GM19025 (cell line): ENCODE measurements around the gene DROSHA.

ENCODE experiments used
- ATAC-seq: cut with Tn5 transposase; IDR thresholded peaks from one replicate; pipeline ENCODE4 v1.9.1; 2021; ENCODE audit warnings: mild to moderate bottlenecking, low read depth, moderate library complexity; ENCODE audit not compliant: unreplicated experiment

Gene DROSHA

DNA sequence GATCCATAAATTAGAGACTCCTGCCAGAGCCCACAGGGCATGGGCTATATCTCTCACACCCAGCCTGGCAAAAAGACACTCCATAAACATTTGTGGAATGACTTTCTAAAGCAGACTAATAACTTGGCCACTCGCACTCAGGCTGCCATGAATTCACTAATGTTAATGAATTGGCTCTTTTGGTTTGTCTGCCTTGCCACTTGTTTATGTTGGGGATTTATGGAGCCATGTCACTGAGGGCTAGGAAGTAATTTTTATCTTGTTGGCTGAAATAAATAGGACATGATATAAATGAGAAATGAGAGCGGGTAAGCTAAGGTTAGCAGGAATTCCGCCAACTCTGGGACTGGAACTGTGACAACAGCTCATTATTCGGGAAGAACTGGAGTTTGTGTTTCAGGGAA lies 55.2 kb downstream of the DROSHA start:
- ATAC-seq: no peak

DNA sequence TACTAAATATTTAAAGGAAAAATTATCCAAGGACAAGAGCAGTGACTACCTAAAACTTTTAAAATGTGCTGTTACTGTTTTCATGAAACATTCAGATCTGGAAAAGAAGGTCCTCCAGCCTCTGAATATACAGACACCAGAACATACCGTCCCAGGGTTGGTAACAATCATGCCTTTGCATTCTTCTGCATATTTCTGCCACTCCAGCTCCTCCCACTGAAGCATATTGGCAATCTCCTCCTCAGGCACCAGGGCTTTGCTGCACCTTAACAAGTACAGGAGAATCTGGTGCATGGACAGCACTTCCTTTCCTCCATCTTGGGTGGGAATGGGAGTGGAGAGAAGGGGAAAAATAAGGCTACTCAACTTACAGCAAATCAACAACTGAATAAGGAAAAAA lies 60.0 kb downstream of the DROSHA start:
- no peak for ATAC-seq

DNA sequence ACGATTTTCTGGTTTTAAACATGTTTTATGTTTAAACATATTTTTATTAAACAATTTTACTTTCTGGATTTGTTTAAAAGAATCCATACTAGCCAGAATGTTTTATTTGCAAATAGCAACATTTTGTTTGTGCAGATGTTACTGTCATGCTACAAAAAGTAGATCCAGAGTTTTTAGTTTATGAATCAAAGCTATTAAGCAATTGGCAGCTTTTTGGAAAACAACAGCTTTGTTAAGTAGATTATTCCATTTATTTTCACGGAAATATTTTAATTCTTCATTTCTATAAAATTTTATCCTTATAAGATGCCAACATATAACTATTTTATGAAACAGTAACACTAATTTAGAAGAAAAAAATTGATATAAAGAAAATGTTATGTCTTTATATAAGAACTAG lies 60.9 kb downstream of the DROSHA start:
- ATAC-seq: no peak

DNA sequence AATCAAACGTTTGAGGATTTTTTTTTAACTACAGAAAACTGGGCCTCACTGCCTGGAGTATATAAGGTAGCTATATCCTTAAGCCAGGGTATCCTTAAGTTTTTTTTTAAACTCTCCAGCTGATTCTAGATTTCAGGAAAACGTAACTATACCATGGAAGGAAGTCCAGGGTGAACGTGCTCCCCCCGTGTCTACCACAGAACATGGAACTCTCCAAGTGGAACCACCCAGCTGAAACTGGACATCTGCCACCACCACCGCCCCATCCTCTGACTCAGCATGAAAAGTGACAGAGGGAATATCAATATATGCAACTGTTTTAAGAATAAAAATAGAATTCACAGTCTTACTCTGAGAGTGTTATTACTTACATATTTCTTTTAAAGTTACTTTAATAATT lies 61.3 kb downstream of the DROSHA start:
- ATAC-seq: no peak

DNA sequence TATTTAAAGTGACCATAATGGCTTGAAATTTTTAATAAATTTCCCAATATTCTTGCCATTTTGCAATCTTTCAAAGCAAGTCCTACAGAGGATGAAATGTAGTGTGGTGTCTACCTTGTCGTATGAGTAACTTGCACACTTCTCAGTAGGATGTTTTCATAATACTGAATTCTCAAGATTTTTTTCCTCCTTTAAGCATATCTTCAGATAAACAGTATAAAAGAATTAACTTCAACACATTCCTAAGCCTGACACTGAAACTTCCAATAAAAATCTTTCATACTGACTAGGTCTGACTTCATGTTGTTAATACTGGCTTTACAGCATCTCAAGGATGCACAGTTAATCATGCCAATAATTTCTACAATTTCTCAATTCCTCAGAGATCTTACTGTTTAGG lies 62.0 kb downstream of the DROSHA start:
- no peak for ATAC-seq

DNA sequence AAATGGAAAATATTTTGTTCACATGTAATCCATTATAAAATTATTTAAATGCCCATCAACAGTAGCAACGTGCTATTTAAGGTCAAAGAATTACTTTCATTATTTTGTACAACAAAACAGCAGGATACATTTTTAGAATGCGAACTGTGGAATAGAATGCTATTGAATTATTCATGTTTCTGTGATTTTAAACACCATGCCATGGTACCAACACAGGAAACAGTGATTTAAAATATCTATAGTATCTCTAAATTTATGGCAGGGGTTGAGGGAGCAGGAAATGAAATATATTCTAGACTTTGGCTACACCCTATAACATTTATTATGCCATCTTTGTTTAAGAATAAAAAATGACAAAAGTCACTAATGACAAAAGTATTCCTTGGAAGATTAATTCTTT lies 62.4 kb downstream of the DROSHA start:
- no peak for ATAC-seq

DNA sequence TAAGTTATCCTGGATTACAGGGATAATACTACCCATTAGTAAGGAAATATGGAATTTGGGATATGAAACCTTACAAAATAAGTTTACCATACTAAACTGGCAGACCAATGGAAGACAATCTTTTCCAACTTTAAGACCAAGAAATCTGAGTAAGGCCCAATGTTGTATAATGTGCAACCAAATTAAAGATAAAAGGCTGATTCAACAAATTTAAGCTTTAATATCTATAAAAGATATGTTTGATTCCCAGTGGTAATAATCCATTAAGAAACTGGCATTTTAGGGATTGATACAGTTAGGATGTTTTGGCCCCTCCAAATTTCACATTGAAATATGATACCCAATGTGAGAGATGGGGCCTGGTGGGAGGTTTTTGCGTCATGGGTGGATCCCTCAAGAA lies 66.6 kb downstream of the DROSHA start:
- no peak for ATAC-seq

DNA sequence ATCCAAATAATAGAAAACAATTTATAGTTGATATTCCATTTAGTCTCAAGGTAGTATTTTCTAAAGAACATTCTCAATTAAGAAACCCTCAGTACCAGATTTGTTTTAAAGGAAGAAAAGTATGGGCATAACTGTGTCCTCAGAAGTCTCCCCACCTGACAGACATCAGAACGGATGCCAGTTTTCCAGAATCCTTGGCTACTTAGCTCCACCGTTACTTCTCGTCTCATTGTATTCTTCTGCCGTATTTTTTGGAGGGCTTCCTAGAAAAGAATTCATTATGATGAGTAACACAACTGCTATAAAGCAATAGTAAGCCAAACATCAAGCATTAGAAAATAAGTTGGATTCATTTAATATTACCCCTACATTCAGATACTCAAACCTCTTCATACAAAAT lies 67.8 kb downstream of the DROSHA start:
- ATAC-seq: no peak

DNA sequence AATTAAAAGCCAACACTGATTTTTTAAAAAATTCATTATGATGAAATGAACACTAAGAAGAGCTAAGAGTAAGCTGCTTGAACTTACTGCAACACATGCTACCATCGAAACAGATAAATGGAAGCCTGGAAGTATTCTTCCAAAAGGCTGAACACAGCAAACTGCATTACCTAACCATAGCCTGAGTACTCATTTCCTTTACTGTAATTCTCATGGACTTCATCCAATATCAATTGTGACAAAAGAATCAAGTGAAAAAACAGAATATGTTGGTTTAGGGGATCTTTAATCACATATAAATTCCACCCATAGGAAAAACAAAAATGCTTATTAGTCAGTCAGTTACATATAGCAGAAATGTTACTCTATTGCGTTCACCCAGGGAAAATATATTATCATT lies 68.5 kb downstream of the DROSHA start:
- ATAC-seq: no peak

DNA sequence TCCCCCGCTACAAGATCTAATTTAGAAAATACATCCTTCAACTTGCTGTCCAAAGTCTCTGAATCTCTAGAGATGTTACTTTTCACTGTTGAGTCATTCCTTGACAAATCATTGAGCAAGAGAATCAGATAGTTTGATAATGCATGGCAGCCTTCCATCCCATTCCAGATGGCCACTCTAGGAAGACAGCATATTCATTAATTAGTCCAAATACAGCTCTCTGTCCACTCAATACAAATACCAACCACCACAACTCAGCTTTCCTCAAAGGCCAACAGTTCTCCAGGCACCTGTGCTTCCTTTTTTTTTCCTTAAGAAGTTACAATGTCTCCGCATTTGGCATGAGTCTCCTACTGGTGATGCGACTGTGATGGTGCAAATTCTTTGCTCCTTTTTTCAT lies 72.3 kb downstream of the DROSHA start:
- no peak for ATAC-seq

DNA sequence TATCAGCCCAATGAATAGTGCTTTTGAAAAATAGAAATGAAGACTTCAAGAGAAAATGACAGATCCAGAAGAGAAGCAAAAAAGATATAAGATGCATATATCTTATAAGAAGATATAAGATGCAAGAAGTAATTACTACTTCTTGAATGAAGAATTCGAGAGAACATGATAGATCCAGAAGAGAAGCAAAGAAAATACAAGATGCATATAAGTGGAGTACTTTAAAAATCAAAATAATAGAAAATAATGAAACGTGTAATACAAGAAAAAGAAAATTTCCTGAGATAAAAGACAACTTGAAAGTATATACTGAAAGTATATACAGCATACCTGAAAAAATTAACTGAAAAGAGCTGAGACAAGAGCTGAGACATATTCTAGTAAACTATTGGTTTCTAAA lies 76.7 kb downstream of the DROSHA start:
- ATAC-seq: no peak

DNA sequence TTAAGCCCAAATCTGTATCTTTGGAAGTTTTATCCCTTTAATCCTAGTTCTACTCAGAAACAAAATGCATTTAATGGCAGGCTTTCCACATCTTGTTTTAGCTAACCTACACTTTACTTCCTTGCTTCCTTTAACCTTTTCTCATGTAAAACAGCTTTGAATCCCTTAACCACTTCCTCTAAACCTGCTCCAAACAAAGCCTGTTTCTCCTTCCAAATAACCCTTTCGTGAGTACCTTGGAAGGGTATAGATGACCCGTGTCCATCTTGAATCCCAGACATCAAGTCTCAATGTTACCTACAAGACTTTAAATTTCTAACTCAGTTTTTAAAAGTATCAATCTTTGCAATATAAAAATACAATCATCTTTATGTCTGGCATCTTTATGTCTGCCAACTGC lies 78.4 kb downstream of the DROSHA start:
- ATAC-seq: no peak

DNA sequence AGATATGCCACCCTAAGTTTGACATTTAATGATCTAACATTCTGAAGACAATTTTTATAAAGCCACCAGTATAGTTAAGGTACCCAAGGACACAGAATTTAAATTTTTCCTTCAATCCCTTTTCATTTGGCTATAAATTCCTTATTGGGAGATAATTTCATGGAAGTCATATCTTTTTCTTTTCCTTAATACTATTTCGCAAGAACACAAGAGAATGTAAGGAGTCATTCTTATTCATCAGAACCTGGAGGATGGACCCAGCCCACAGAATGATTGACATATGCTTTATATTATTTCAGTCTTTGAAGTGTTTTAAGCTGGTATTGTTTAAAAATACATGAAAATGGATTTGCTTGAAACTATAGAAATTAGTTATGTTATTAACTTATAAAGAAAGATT lies 79.6 kb downstream of the DROSHA start:
- no peak for ATAC-seq

DNA sequence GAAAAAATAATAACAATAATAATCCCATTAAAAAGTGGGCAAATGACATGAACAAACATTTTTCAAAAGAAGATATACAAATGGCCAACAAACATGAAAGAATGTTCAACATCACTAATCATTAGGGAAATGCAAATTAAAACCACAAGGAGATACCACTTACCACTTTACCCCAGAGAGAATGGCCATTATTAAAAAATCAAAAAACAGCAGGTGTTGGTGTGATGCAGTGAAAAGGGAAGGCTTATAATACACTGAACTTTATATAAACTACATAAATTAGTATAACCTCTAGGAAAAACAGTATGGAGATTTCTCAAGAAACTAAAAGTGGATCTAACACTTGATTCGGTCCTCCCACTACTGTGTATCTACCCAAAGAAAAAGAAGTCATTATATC lies 81.9 kb downstream of the DROSHA start:
- no peak for ATAC-seq

DNA sequence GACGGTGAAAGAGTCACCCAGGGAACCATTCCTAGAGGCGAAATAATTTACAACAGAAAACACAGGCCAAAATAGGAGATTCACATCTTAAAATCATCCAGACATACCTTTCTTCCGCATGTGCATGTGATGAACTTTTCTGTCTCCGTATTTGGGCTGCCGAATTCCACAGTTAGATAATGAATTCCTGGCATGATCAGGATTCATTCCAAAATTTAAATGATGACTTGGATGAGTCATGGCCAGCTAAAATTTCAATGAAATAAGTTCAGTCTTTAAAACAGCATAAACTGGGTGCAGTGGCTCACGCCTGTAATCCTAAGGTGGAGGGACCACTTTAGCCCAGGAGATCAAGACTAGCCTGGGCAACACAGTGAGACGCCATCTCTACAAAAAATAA lies 82.7 kb downstream of the DROSHA start:
- no peak for ATAC-seq

DNA sequence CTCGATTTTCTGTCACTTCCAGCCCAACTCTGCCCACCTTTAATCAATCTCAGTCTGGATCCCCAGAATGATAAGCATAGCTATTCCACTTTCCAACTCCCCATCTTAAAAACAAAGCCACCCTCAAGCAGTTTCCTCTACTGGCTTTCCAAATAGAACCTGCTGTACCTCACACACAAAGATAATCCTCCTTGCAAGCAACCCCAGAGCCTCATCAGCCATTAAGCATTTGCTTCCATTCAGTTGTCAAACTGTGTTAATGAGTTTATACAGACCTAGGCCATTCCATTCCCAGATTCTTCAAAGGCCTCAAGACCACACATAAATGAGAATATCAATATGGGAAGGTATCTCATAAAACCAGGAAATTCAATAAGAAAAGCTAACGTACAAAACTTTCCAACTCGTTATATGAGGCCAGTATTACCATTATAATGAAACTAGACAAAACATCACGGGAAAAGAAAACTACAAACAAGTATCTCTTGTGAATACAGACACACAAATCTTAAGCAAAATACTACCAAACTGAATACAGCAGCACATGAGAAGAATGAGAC lies 86.8 kb downstream of the DROSHA start:
- ATAC-seq: no peak

DNA sequence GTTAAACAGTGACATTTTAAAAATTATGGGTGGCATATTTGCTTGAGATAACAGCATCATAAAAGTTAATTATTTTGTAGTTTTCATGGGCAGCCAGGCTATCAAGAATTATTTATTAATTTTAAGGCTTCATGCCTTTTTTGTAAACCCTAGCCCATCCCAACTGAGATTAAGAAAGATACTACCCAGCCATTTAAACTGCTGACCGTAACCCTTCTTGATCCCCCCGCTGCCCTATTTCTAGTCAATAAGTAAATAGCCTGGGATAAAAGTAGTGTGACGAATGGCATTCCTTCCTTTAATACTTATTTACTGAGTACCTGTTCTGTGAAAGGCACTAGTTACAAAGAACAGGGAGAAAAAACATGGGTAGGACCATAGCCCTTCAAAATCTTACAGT lies 88.3 kb downstream of the DROSHA start:
- ATAC-seq: no peak

DNA sequence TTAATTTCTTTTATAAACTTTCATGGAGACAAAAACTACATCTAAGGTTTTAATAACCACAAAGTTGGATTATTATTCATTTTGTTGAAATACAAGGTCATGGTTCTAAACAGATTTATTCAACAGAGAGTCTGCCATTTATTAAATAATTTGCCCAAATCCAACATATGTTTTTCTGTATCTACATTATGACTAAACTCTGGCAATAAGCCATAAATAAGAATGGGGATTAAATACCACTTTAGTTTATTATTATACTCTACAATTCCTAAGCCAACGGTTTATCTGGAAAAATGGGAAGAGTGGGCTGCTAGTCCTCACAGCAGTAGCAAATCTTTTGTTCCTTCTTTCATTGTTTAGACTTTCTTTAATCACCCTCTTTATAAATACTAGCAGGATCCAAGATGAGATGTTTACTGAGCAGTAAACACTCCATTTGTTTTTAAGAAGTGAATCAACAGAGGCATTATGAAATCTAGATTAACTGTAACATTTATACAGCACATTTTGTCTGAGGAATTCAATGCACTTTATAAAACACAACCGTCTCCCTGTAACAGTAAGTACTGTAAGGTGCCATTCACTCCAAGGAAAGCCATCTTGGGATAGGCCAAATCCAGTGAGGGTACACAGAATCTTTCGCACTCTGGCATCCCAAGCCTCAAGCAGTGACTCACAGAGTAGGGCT lies 89.7 kb downstream of the DROSHA start:
- no peak for ATAC-seq

DNA sequence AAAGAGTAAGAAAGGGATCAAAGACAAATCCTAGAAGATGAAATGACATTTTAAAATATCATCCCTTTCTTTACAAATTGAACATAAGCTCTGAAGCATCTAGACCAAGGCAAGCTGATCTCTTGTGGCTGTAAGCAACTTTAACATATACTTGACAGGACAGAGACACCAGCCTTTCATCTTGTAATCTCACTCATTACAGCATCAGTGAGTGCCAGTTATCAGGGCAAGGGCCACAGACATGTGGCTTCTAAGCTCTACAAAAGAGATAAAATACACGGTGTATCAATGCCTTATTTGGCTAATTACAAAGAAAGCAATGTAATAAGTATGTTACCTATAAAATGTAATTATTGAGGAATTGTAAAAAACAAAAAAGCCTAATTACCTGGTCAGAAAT lies 95.0 kb downstream of the DROSHA start:
- ATAC-seq: no peak

DNA sequence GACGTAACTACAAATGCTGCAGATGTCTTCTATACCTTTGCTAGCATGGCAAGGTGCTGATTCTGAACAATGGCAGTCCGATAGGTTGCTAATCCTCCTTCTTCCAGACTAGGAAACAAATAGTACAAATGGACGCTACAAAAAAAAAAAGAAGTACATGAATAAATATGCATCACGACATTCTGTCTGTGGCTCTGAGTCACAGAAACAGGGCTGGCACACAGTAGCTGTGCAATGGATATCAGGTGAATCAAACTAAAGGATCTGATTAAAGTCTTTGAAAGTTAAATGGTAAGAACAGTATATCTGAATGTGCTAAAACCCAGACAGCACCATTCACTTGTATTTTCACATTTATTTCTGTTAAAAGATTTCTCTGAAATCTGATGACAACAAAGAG lies 96.2 kb downstream of the DROSHA start:
- no peak for ATAC-seq

DNA sequence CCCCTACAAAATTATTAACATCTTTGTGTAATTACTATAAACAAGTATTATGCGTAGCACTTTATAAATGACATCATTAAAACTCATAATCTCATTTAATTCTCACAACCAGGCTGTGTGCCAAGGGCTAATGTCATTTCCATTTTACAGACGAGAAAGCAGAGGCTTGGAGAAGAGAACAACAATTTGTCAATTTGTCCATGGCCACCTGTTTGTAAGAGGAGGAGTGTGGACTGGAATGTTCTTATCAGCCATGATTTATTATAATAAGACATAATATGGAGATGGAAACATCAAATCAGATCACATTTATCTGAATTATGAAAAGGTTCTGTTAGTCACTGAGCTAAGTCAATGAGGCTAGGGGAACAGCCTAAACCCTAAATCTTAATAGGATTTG lies 97.0 kb downstream of the DROSHA start:
- ATAC-seq: no peak

DNA sequence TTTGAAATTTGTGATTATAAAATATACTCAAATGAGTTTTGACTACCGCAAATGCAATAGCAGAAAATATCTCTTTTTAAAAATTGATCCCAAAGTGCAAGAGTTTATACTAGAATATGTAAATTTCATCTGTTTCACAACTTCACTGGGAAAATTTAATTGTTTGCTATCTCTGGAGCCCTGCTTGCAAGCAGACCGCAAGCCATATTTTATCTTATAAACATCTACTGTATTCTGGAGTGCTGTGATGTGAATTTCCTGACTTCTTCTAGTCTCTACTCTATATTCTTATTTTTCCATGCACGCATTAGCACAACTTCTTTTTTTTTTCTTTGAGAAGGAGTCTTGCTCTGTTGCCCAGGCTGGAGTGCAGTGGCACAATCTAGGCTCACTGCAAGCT lies 98.7 kb downstream of the DROSHA start:
- ATAC-seq: no peak
